GM23338 (cell line): Measurements from ENCODE around the gene KIAA1217. TPM values are rescaled to one million over a fixed set of nuclear protein-coding genes. Genes with fewer than 3 reads are reported as not detected.

ENCODE experiments used
- ATAC-seq: fragments of 200-7000 bp; cut with Tn5 transposase; 3 replicates; pipeline ENCODE4 v1.9.1; 2020
- DNase-seq: peaks from one replicate; pipeline ENCODE4 v3.0.0-alpha.2; 2015; ENCODE audit warnings: low spot score
- H2AFZ ChIP-seq: fragments of 200-600 bp; sonication (generic); 2 replicates; pipeline ENCODE4 v1.8.0; 2016; ENCODE audit warnings: antibody characterized with exemption, mild to moderate bottlenecking, moderate library complexity
- H3F3A ChIP-seq: fragments of 200-600 bp; sonication (generic); replicated peaks from 2 replicates; pipeline ENCODE4 v1.8.0; 2017; ENCODE audit warnings: antibody characterized with exemption, mixed run types, low read depth
- H3K27ac ChIP-seq: fragments of 200-600 bp; sonication (generic); 2 replicates; pipeline ENCODE4 v1.6.1; 2016; ENCODE audit warnings: low read depth
- H3K27me3 ChIP-seq: fragments of 200-600 bp; sonication (generic); 2 replicates; pipeline ENCODE4 v1.8.0; 2016; ENCODE audit warnings: mild to moderate bottlenecking, mixed run types, moderate library complexity; ENCODE audit not compliant: insufficient read depth
- H3K36me3 ChIP-seq: fragments of 200-600 bp; sonication (generic); 2 replicates; pipeline ENCODE4 v1.8.0; 2016; ENCODE audit warnings: mild to moderate bottlenecking; ENCODE audit not compliant: insufficient read depth
- H3K4me1 ChIP-seq: fragments of 200-600 bp; sonication (generic); 2 replicates; pipeline ENCODE4 v1.8.0; 2016; ENCODE audit warnings: mild to moderate bottlenecking, moderate library complexity; ENCODE audit not compliant: insufficient read depth
- H3K4me2 ChIP-seq: fragments of 200-600 bp; sonication (generic); 2 replicates; pipeline ENCODE4 v1.7.1; 2017; ENCODE audit warnings: mixed run types
- H3K4me3 ChIP-seq: fragments of 200-600 bp; sonication (generic); 2 replicates; pipeline ENCODE4 v1.6.1; 2016; ENCODE audit warnings: mixed run types
- H3K79me2 ChIP-seq: fragments of 200-600 bp; sonication (generic); replicated peaks from 2 replicates; pipeline ENCODE4 v1.8.0; 2017; ENCODE audit warnings: mild to moderate bottlenecking; ENCODE audit not compliant: insufficient read depth
- H3K9me2 ChIP-seq: fragments of 200-600 bp; sonication (generic); 2 replicates; pipeline ENCODE4 v1.8.0; 2017; ENCODE audit not compliant: insufficient read depth
- H4K20me1 ChIP-seq: fragments of 200-600 bp; sonication (generic); replicated peaks from 2 replicates; pipeline ENCODE4 v1.8.0; 2017; ENCODE audit warnings: mild to moderate bottlenecking; ENCODE audit not compliant: insufficient read depth
- H3K27ac Mint-ChIP-seq: 2 replicates; pipeline ENCODE4 v1.8.0; 2020; ENCODE audit warnings: inconsistent platforms, mild to moderate bottlenecking, moderate library complexity, mixed read lengths
- H3K27me3 Mint-ChIP-seq: 3 replicates; pipeline ENCODE4 v1.8.0; 2022; ENCODE audit warnings: low read depth, mild to moderate bottlenecking, moderate library complexity, mixed read lengths, inconsistent platforms; ENCODE audit not compliant: insufficient read depth, poor library complexity
- H3K36me3 Mint-ChIP-seq: 3 replicates; pipeline ENCODE4 v1.8.0; 2021; ENCODE audit warnings: low read depth, mild to moderate bottlenecking, inconsistent platforms, moderate library complexity, mixed read lengths
- H3K4me1 Mint-ChIP-seq: 3 replicates; pipeline ENCODE4 v1.8.0; 2020; ENCODE audit warnings: mild to moderate bottlenecking, inconsistent platforms, mixed read lengths
- H3K4me3 Mint-ChIP-seq: 3 replicates; pipeline ENCODE4 v1.8.0; 2021; ENCODE audit warnings: moderate library complexity, mild to moderate bottlenecking, inconsistent platforms, mixed read lengths
- H3K9me3 Mint-ChIP-seq: 3 replicates; pipeline ENCODE4 v1.8.0; 2020; ENCODE audit warnings: moderate library complexity, mild to moderate bottlenecking, inconsistent platforms, mixed read lengths
- CREB1 ChIP-seq: fragments of 250-450 bp; sonication (Bioruptor Pico); IDR thresholded peaks from 2 replicates; pipeline ENCODE4 v1.5.0; 2020; ENCODE audit warnings: low read depth, mild to moderate bottlenecking, moderate library complexity
- EZH2 ChIP-seq: fragments of 200-600 bp; sonication (generic); IDR thresholded peaks from one replicate; pipeline ENCODE4 v1.8.0; 2017; ENCODE audit warnings: antibody characterized with exemption, mild to moderate bottlenecking, low read depth; ENCODE audit not compliant: unreplicated experiment
- EZH2phosphoT487 ChIP-seq: fragments of 200-600 bp; sonication (generic); IDR thresholded peaks from one replicate; pipeline ENCODE4 v1.8.1; 2018; ENCODE audit warnings: antibody characterized with exemption; ENCODE audit not compliant: unreplicated experiment
- JUNB ChIP-seq: IDR thresholded peaks from one replicate; pipeline ENCODE4 v1.6.1; 2016; ENCODE audit warnings: antibody characterized with exemption; ENCODE audit not compliant: unreplicated experiment
- NANOG ChIP-seq: IDR thresholded peaks from 2 replicates; pipeline ENCODE4 v1.6.1; 2016; ENCODE audit warnings: antibody characterized with exemption, borderline replicate concordance
- POLR2AphosphoS5 ChIP-seq: IDR thresholded peaks from 2 replicates; pipeline ENCODE4 v1.6.1; 2016; ENCODE audit warnings: antibody characterized with exemption, low read depth
- STAT1 ChIP-seq: IDR thresholded peaks from one replicate; pipeline ENCODE4 v1.6.1; 2016; ENCODE audit warnings: antibody characterized with exemption; ENCODE audit not compliant: unreplicated experiment
- ZNF114 ChIP-seq: fragments of 250-450 bp; sonication (Bioruptor Pico); IDR thresholded peaks from 2 replicates; pipeline ENCODE4 v1.5.0; 2020; ENCODE audit warnings: mild to moderate bottlenecking, moderate library complexity
- ZNF331 ChIP-seq: fragments of 250-450 bp; sonication (Bioruptor Pico); IDR thresholded peaks from 2 replicates; pipeline ENCODE4 v1.5.0; 2020; ENCODE audit warnings: low read depth, mild to moderate bottlenecking, moderate library complexity
- polyA plus RNA-seq: library from polyadenylated mRNA; unstranded; fragments of >200 nt; fragmentation: Nextera tagmentation; extraction: Ambion mirVana; gene quantifications from 2 replicates; pipeline ENCODE4 v1.2.1, GENCODE V29; 2016
- total RNA-seq: library from RNA; depleted of rRNA; stranded (reverse); fragments of >200 nt; shearing (Covaris generic); gene quantifications from 2 replicates; pipeline ENCODE4 v1.2.3, GENCODE V29; 2014
- TF ChIP-seq, protein P1 (sequence below): fragments of 250-450 bp; sonication (Bioruptor Pico); IDR thresholded peaks from 2 replicates; pipeline ENCODE4 v1.5.0; 2020; ENCODE audit warnings: mild to moderate bottlenecking, moderate library complexity
- TF ChIP-seq, protein P2 (sequence below), 2 experiments: fragments of 200-600 bp in 1 of 2; sonication (generic) in 1 of 2; conservative IDR thresholded peaks; 2 replicates each; pipeline versions ENCODE4 v1.5.1 to v1.6.1; 2016 to 2017; ENCODE audit warnings: antibody characterized with exemption in 2 of 2, low read depth in 2 of 2, mild to moderate bottlenecking in 2 of 2, moderate library complexity in 1 of 2
- TF ChIP-seq, protein P3 (sequence below): IDR thresholded peaks from one replicate; pipeline ENCODE4 v1.6.1; 2018; ENCODE audit warnings: antibody characterized with exemption; ENCODE audit not compliant: unreplicated experiment
- TF ChIP-seq, protein P4 (sequence below): IDR thresholded peaks from 2 replicates; pipeline ENCODE4 v1.6.1; 2016; ENCODE audit warnings: antibody characterized with exemption

Gene KIAA1217
- total and polyA plus RNA-seq, 2 experiments from 2014 or later = 6.4 to 9.1 TPM

DNA sequence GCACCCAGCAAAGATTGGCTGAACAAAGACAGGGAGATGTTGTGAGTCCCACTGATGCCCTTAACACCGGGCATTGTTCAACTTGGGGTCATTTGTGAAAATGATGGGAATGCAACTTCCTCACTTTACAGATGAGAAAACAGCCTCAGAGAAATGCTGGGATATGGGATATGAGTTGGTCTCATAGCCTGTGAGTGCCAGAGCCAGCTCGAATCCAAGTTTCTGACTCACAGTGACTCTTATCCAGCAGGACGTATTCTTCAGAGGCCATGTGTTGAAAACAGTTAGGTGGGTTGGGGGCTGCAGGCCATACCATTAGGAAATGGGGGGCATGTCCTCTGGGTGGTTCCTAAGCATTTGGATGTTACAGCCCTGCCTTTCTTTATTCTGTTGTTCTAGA lies 45.2 kb downstream of the KIAA1217 start:
- ATAC-seq (no peak), DNase-seq (no peak)
- Histone ChIP-seq H3K27ac (no peak overlapping the region), H3F3A (no peaks in the 10 kb centered on the region), H3K4me1 (peaks cover 44% of the 10 kb centered on the region), H3K4me2 (no peak overlapping the region), H3K36me3 (no peaks in the 10 kb centered on the region), H4K20me1 (no peaks in the 10 kb centered on the region), H2AFZ (no peak overlapping the region), H3K27me3 (no peaks in the 10 kb centered on the region), H3K9me2 (no peaks in the 10 kb centered on the region), H3K79me2 (0 out of 2 replicates have a peak, but pooled peaks cover 4% of the 10 kb centered on the region), H3K4me3 (no peak overlapping the region)
- Mint-ChIP-seq H3K27me3 (peaks cover 8% of the 10 kb centered on the region), H3K36me3 (no peaks in the 10 kb centered on the region), H3K4me1 (peaks cover 57% of the 10 kb centered on the region), H3K4me3 (no peak overlapping the region), H3K9me3 (no peaks in the 10 kb centered on the region), H3K27ac (no peak overlapping the region)
- TF ChIP-seq POLR2AphosphoS5 (no peak), EZH2phosphoT487 (no peak), NANOG (no peak), STAT1 (no peak), JUNB (no peak), ZNF114 (CRISPR knock-in tag) (no peak), ZNF331 (no peak), CREB1 (CRISPR knock-in tag) (no peak), EZH2 (no peak)
- TF ChIP-seq, protein P1, sequence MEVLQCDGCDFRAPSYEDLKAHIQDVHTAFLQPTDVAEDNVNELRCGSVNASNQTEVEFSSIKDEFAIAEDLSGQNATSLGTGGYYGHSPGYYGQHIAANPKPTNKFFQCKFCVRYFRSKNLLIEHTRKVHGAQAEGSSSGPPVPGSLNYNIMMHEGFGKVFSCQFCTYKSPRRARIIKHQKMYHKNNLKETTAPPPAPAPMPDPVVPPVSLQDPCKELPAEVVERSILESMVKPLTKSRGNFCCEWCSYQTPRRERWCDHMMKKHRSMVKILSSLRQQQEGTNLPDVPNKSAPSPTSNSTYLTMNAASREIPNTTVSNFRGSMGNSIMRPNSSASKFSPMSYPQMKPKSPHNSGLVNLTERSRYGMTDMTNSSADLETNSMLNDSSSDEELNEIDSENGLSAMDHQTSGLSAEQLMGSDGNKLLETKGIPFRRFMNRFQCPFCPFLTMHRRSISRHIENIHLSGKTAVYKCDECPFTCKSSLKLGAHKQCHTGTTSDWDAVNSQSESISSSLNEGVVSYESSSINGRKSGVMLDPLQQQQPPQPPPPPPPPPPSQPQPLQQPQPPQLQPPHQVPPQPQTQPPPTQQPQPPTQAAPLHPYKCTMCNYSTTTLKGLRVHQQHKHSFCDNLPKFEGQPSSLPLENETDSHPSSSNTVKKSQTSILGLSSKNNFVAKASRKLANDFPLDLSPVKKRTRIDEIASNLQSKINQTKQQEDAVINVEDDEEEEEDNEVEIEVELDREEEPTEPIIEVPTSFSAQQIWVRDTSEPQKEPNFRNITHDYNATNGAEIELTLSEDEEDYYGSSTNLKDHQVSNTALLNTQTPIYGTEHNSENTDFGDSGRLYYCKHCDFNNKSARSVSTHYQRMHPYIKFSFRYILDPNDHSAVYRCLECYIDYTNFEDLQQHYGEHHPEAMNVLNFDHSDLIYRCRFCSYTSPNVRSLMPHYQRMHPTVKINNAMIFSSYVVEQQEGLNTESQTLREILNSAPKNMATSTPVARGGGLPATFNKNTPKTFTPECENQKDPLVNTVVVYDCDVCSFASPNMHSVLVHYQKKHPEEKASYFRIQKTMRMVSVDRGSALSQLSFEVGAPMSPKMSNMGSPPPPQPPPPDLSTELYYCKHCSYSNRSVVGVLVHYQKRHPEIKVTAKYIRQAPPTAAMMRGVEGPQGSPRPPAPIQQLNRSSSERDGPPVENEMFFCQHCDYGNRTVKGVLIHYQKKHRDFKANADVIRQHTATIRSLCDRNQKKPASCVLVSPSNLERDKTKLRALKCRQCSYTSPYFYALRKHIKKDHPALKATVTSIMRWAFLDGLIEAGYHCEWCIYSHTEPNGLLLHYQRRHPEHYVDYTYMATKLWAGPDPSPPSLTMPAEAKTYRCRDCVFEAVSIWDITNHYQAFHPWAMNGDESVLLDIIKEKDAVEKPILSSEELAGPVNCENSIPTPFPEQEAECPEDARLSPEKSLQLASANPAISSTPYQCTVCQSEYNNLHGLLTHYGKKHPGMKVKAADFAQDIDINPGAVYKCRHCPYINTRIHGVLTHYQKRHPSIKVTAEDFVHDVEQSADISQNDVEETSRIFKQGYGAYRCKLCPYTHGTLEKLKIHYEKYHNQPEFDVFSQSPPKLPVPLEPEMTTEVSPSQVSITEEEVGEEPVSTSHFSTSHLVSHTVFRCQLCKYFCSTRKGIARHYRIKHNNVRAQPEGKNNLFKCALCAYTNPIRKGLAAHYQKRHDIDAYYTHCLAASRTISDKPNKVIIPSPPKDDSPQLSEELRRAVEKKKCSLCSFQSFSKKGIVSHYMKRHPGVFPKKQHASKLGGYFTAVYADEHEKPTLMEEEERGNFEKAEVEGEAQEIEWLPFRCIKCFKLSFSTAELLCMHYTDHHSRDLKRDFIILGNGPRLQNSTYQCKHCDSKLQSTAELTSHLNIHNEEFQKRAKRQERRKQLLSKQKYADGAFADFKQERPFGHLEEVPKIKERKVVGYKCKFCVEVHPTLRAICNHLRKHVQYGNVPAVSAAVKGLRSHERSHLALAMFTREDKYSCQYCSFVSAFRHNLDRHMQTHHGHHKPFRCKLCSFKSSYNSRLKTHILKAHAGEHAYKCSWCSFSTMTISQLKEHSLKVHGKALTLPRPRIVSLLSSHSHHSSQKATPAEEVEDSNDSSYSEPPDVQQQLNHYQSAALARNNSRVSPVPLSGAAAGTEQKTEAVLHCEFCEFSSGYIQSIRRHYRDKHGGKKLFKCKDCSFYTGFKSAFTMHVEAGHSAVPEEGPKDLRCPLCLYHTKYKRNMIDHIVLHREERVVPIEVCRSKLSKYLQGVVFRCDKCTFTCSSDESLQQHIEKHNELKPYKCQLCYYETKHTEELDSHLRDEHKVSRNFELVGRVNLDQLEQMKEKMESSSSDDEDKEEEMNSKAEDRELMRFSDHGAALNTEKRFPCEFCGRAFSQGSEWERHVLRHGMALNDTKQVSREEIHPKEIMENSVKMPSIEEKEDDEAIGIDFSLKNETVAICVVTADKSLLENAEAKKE = no peak
- TF ChIP-seq, protein P2, sequence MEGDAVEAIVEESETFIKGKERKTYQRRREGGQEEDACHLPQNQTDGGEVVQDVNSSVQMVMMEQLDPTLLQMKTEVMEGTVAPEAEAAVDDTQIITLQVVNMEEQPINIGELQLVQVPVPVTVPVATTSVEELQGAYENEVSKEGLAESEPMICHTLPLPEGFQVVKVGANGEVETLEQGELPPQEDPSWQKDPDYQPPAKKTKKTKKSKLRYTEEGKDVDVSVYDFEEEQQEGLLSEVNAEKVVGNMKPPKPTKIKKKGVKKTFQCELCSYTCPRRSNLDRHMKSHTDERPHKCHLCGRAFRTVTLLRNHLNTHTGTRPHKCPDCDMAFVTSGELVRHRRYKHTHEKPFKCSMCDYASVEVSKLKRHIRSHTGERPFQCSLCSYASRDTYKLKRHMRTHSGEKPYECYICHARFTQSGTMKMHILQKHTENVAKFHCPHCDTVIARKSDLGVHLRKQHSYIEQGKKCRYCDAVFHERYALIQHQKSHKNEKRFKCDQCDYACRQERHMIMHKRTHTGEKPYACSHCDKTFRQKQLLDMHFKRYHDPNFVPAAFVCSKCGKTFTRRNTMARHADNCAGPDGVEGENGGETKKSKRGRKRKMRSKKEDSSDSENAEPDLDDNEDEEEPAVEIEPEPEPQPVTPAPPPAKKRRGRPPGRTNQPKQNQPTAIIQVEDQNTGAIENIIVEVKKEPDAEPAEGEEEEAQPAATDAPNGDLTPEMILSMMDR (conservative IDR thresholded peaks at IDR 0.05; ENCODE audit: low read depth in 2 of 2) = no peak
- TF ChIP-seq, protein P3, sequence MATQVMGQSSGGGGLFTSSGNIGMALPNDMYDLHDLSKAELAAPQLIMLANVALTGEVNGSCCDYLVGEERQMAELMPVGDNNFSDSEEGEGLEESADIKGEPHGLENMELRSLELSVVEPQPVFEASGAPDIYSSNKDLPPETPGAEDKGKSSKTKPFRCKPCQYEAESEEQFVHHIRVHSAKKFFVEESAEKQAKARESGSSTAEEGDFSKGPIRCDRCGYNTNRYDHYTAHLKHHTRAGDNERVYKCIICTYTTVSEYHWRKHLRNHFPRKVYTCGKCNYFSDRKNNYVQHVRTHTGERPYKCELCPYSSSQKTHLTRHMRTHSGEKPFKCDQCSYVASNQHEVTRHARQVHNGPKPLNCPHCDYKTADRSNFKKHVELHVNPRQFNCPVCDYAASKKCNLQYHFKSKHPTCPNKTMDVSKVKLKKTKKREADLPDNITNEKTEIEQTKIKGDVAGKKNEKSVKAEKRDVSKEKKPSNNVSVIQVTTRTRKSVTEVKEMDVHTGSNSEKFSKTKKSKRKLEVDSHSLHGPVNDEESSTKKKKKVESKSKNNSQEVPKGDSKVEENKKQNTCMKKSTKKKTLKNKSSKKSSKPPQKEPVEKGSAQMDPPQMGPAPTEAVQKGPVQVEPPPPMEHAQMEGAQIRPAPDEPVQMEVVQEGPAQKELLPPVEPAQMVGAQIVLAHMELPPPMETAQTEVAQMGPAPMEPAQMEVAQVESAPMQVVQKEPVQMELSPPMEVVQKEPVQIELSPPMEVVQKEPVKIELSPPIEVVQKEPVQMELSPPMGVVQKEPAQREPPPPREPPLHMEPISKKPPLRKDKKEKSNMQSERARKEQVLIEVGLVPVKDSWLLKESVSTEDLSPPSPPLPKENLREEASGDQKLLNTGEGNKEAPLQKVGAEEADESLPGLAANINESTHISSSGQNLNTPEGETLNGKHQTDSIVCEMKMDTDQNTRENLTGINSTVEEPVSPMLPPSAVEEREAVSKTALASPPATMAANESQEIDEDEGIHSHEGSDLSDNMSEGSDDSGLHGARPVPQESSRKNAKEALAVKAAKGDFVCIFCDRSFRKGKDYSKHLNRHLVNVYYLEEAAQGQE = no peak
- TF ChIP-seq, protein P4, sequence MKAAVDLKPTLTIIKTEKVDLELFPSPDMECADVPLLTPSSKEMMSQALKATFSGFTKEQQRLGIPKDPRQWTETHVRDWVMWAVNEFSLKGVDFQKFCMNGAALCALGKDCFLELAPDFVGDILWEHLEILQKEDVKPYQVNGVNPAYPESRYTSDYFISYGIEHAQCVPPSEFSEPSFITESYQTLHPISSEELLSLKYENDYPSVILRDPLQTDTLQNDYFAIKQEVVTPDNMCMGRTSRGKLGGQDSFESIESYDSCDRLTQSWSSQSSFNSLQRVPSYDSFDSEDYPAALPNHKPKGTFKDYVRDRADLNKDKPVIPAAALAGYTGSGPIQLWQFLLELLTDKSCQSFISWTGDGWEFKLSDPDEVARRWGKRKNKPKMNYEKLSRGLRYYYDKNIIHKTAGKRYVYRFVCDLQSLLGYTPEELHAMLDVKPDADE = no peak
